ENCODE data around the gene PLAC1.
A peak's percentile ranks its signal among the peaks of the same experiment; 100 is the strongest.

The PLAC1 gene

DNA sequence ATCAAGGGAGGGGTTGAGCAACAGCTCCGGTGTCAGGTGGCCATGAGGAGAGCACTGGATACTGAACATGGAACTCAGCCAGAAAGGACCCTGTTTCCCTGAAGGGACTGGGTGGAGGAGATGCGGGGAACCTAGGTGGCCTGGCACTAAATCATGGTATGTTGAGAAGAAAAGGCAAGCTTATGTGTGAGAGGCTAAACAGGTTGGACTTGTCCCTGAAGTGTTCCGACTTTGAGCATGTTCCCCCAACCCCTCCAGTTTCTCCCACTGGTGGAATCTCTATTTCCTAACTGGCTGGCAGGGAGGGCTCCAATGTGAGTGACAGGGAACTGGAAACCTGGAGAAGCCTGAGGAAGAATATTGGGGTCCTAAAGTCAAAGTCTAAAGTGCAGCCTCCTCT is 69.5 kb downstream of the PLAC1 start:
- DNase-seq (ENCODE audit: low spot score) = no peak

- DNase-seq (ENCODE audit: low spot score) = peak; percentile 63
These were observed 77.4 kb downstream of the PLAC1 start for GRCh38 chrX:134580907-134581306.

DNA sequence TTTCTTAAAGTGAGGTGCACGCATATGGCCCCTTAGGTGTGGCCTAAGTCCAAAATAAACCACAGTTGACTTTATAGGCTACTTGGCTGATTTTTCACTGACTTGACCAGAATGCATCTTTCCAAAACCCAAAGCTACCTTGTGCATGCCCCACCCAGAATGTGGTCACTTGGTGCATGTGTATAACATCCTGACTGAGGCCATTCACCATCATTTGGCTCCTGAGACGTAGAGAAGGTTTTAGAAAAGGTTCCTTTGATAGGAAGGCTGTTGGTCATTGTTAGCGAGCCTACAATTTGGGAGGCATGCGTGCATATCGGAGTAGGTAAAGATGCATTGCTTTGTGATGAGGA is 84.6 kb downstream of the PLAC1 start:
- DNase-seq (ENCODE audit: low spot score) = no peak

DNA sequence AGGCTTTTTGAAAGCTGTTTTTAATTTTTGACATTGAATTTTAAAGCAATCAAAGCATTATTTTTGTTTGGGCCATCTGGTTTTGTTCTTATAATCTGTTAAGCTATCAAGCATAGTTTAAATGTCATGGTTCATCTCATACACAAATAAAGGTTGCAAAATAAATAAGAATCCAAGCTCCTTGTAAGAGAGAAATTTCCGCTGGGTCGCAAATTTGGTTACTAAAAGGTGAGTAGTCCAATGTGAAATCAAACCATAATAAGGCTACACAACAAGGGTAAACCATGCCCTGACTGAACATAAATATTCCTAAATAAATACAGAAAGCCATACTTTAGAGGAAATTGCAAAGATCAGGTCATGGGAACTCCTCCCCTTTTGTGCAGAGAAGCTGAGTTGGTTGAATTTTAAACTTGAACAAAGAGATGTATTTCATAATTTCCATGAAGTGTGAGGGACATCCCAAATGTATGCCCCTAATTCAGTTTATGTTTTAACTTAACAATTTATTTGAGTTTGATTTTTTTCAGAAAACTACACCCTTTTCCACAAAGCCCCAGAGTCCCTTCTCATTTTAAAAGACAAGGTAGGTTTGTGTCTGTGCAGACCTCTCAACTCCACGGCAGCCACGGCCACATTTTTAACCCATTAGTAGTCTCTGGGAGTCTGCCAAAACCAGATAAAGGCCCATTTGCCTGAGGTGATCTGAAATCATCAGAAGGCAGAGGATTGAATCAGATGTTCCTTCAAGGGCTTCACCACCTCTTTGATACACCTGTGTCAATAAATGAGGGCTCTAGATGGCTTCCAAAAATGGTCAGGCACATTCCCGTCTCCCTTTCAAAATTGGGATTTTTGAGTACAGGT is 85.2 kb downstream of the PLAC1 start:
- no peak for DNase-seq (ENCODE audit: low spot score)

- no peak for DNase-seq (ENCODE audit: low spot score)
These were observed 86.5 kb downstream of the PLAC1 start for GRCh38 chrX:134571796-134572195.

- DNase-seq (ENCODE audit: low spot score) = no peak
These were observed 87.4 kb downstream of the PLAC1 start for GRCh38 chrX:134570899-134571298.

- DNase-seq (ENCODE audit: low spot score) = no peak
These were observed 87.8 kb downstream of the PLAC1 start for GRCh38 chrX:134570509-134570846.

GRCh38 chrX:134569306-134569705 is 89.0 kb downstream of the PLAC1 start:
- DNase-seq (ENCODE audit: low spot score) = no peak

DNA sequence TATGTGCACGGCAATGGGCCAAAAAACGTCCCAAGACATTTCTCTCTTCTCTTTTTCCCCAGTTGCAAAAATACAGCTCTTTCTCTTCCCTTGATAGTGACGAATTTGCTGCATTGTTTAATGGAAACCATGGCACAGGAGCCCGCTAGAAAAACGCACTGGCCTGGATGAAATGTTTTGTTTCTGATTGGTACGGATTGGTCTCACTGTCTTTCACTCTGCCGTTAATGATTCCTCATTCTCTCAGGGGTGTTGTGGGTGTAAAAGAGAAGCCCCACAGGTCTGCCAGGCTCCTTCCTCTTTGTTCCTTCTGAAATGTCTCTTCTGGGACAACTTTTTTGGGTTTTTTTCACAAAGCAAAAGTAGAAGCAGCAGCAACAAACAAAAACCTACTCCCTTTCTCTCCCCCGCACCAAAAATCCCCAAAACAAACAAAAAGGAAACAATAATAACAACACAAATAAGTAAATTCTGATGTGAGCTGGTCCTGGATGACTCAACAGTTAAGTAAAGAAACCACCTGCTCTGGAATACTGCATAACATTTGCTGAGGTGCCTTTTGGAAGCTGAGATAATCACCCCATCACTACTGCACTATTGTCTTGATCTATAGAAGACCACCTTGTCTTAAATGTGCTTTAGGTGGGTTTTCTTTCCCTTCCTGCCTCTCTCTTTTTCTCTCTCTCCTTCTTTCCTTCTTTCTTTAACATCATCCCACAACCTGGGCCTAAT is 89.8 kb downstream of the PLAC1 start:
- no peak for DNase-seq (ENCODE audit: low spot score)

GRCh38 chrX:134566506-134566905 is 91.8 kb downstream of the PLAC1 start:
- no peak for DNase-seq (ENCODE audit: low spot score)

- DNase-seq (ENCODE audit: low spot score) = no peak
These were observed 96.3 kb downstream of the PLAC1 start for GRCh38 chrX:134562002-134562401.

- no peak for DNase-seq (ENCODE audit: low spot score)
These were observed 100.1 kb downstream of the PLAC1 start for GRCh38 chrX:134558133-134558532.

DNA sequence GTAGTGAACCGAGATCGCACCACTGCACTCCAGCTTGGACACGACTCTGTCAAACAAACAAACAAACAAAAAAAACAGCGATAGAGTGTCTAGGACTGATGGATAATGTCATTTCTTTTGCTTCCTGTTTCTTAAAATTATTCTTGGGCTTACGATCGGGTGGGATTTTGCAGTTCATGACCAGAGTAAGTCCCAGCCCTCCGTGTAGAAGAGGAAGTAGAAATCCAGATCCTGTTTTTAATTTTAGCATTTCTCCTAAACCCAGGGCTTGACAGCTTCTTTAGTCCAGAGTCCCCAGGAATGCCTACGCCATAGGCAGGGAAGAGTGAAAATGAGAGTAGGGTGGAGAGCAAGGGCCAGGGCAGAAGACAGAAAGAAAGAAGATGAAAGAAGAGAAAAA is 104.0 kb downstream of the PLAC1 start:
- DNase-seq (ENCODE audit: low spot score) = no peak

- DNase-seq (ENCODE audit: low spot score) = no peak
These were observed 105.9 kb downstream of the PLAC1 start for GRCh38 chrX:134552351-134552750.

GRCh38 chrX:134551376-134552048 is 106.8 kb downstream of the PLAC1 start:
- DNase-seq (ENCODE audit: low spot score) = peak; percentile 33

DNA sequence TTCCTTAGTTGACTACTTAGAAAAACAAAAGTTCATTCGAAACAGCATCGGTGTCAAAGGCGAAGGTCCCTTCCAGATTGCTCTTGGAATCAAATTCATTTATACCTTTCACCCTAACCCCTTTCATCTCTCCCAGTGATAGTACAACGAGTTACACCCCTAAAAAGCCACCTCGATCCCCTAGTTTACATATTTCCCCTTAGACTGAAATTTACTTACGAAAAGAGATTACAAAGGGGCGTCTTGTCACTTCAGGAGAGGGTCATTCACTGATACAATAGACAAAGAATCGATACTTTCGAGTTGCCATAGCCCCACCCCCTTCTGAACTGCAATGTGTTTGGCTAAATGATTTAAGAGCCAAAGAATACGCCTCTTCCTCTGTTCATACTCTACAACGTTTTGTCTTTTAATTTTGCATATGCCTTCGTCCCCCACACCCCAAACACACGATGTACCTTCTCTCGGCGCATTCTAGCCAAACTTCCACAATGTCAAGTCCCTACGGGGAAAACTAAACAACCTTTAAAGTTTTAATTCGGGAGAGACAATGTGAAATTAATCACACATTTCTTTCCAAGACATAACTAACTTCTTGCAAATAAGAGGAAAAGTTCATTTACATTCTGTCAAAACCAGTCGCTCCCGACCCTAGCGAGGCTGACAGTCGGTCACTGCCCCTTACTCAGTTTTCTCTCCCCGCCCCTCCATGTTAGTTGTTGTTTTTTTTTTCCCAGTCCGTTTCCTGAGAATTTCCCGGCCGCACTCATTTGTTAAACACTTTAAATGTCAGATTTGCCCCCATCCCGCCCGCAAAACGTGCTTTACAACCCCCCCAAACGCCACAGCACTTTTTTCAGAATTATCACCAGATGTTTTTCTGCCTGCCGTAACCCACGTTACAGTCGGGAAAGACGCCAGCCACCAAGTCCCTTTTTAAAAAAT is 109.7 kb downstream of the PLAC1 start:
- DNase-seq (ENCODE audit: low spot score) = no peak

DNA sequence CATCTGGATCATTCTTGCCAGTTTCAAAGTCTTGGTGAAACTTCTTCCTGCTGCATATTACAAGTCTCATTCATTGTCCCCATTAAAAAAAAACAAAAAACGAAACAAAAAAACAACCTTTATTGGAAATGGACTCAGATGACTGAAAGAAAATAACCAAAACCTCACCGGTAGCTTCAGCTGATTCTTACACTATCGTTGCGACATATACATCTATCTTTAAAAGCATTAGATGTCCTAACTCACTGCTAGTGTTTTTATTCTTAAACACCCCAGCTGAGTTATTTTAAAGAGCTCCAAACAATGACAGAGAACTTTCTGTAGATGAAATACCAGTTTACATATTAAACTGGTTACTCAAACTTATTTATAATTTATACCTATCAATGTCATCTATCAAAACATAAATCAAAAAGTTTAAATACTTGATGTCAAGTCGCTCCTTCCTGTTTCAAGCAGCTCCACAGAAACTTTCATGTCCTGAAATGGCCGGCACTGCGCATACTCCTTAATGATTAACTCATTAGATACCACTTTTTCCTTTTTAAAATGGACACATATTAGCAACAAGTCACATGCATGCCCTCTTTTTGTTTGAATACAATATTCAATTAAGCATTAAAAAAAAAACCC is 111.1 kb downstream of the PLAC1 start:
- no peak for DNase-seq (ENCODE audit: low spot score)

DNA sequence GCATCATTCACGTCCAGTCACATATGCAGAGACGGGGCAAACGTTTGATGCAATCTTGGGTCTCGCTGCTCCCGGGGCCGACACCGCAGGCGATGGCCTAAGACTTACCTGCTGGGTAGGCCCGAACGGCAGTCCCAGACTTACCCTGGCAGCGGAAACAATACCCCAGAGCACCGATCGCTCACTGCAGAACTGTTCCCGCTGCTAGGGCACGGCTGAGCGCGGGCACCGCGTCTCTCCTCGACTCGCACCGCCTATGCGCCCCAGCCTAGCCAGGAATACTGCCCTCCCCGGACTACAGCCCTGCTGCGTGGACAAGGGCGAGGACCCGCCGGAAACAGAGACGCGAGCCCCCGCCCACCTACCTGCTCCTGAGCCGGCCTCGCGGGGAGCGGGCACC is 112.1 kb downstream of the PLAC1 start:
- DNase-seq (ENCODE audit: low spot score) = no peak

DNA sequence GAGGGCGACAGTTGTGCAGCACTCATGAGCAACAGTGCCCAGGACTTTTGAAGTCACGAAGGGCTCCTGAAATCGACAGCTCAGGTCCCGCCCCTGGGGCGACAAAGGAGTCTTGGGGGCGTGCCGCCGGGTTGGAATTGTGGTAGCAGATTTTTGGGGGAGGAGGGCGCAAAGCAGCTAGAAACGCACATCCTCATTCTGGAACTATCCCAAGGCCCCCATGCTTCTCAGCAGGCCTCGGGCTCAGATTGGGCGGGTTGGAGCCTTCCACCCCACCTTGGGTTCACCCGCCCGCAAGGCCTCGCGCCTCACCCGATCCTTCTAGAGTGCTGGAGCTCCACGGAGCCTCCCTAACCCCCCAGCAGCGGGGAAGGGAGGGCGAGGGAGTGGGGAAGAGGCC is 112.8 kb downstream of the PLAC1 start:
- DNase-seq (ENCODE audit: low spot score) = no peak

DNA sequence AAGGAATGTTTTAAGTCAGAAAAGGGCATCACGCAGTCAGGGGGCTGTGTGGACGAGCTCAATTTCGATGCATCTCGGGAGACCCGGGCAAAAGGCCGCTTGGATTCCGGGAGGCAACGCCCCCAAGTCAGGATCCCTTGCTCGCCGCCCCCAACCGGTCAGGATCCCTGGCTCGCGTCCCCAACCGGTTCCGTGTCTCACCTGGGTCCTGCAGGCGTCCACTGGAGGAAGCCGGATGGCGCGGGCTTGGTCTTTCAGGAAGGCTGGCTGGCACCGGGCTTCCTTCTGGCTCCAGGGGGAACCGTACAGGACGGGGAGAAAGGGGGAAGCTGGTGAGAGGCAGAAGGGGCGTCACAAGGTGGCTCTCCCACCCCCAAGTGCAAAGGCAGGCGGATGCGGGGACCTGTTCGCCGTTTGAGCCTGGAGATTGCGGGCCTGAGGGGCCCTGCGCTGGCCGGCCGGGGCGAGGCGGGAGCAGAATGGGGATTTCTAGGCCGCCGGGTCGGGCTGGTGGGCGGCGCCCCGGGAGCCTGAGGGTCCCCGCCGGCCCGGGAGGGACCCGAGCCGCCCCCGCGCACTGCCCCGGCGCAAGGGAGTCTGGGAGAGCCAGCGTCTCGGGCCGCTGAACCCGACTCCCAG is 113.6 kb downstream of the PLAC1 start:
- DNase-seq (ENCODE audit: low spot score) = no peak

- no peak for DNase-seq (ENCODE audit: low spot score)
These were observed 114.1 kb downstream of the PLAC1 start for GRCh38 chrX:134544135-134544512.

All from AG08395 (cell line).